ENCODE measurements around the gene TPPP2. TPM values are rescaled to one million over a fixed set of nuclear protein-coding genes. Genes with fewer than 3 reads are reported as not detected.

Gene TPPP2
- polyA plus RNA-seq, 1 donor from 2014 or later = not detected

DNA sequence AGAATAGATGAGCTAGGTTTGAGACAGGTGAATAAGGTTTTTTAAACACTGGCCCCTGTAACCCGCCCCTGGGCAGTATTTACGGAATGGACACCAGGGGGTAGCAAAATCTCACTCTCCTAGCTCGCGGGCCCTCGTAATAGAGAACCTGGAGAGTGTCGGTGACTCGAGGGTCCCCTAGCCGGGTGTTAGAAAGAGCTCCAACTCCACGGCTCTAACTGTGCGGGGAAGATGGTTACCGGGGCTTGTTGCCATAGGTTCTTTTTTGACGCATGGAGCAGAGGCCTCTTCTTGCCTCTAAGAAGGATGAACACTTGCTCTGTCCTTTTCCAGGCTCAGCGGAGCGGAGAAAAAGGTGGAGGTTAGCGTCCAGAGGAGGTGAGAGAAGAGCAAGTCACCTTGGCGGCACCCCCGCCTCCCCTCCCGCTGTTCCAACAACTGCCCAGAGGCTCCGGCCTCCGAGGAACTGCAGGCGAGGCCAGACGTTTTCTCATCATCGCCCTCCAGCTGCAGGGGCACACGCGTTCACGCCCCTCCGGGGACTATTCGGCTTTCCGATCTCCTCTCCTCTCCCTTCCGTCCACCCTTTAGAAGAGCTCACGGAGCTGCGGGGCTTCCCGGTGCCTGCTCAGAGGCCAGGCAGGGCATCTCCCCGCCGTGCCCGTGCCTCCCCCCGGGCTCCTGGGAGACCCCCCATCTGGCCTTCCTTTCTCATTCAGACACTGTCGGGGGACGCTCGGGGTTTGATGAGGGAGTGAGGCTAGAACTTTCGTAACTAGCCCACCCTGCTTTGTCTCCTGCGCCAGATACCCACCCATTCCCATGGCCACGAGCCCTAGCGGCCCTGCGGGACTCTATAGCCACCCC lies 38.7 kb downstream of the TPPP2 start:
- Histone ChIP-seq H3K27ac (ENCODE audit: low read length) (peak overlapping the region; percentile 88), H3K4me3 (ENCODE audit: low read length) (peak overlapping the region; percentile 78), H3K36me3 (ENCODE audit: insufficient read depth, low read length) (no peaks in the 10 kb centered on the region), H3K79me2 (replicated peaks; ENCODE audit: insufficient read depth, low read length) (peaks cover 7% of the 10 kb centered on the region), H3K9me3 (ENCODE audit: low read length) (no peaks in the 10 kb centered on the region), H3K9me2 (ENCODE audit: insufficient read depth, low read length) (no peaks in the 10 kb centered on the region), H4K20me1 (ENCODE audit: insufficient read depth) (no peaks in the 10 kb centered on the region), H3K9ac (ENCODE audit: low read length) (peak overlapping the region; percentile 92), H2AFZ (ENCODE audit: low read depth, low read length) (peak overlapping the region; percentile 88), H3K27me3 (ENCODE audit: insufficient read depth, low read depth, low read length) (no peaks in the 10 kb centered on the region), H3F3A (ENCODE audit: insufficient read depth, low read length, poor library complexity, severe bottlenecking) (peaks cover 4% of the 10 kb centered on the region), H3K4me2 (ENCODE audit: low read length) (peak overlapping the region; percentile 86)
- no peak for TF ChIP-seq EP300 (conservative IDR thresholded peaks at IDR 0.05; ENCODE audit: poor library complexity, severe bottlenecking)
- no peak for TF ChIP-seq EZH2 (IDR thresholded peaks at IDR 0.05; ENCODE audit: borderline replicate concordance, insufficient read depth, low read length, poor library complexity, severe bottlenecking)
- peak; percentile 86 for TF ChIP-seq SMC3 (conservative IDR thresholded peaks at IDR 0.05; ENCODE audit: poor library complexity)
- TF ChIP-seq, protein P1, sequence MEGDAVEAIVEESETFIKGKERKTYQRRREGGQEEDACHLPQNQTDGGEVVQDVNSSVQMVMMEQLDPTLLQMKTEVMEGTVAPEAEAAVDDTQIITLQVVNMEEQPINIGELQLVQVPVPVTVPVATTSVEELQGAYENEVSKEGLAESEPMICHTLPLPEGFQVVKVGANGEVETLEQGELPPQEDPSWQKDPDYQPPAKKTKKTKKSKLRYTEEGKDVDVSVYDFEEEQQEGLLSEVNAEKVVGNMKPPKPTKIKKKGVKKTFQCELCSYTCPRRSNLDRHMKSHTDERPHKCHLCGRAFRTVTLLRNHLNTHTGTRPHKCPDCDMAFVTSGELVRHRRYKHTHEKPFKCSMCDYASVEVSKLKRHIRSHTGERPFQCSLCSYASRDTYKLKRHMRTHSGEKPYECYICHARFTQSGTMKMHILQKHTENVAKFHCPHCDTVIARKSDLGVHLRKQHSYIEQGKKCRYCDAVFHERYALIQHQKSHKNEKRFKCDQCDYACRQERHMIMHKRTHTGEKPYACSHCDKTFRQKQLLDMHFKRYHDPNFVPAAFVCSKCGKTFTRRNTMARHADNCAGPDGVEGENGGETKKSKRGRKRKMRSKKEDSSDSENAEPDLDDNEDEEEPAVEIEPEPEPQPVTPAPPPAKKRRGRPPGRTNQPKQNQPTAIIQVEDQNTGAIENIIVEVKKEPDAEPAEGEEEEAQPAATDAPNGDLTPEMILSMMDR (IDR thresholded peaks at IDR 0.05; ENCODE audit: poor library complexity, severe bottlenecking) = peak; percentile 73
- TF ChIP-seq RAD21 (conservative IDR thresholded peaks at IDR 0.05) = peak; percentile 82
- TF ChIP-seq POLR2AphosphoS5 (IDR thresholded peaks at IDR 0.05) = no peak
- TF ChIP-seq MXI1 (conservative IDR thresholded peaks at IDR 0.05; ENCODE audit: poor library complexity, severe bottlenecking) = peak; percentile 5
- TF ChIP-seq, protein P2, sequence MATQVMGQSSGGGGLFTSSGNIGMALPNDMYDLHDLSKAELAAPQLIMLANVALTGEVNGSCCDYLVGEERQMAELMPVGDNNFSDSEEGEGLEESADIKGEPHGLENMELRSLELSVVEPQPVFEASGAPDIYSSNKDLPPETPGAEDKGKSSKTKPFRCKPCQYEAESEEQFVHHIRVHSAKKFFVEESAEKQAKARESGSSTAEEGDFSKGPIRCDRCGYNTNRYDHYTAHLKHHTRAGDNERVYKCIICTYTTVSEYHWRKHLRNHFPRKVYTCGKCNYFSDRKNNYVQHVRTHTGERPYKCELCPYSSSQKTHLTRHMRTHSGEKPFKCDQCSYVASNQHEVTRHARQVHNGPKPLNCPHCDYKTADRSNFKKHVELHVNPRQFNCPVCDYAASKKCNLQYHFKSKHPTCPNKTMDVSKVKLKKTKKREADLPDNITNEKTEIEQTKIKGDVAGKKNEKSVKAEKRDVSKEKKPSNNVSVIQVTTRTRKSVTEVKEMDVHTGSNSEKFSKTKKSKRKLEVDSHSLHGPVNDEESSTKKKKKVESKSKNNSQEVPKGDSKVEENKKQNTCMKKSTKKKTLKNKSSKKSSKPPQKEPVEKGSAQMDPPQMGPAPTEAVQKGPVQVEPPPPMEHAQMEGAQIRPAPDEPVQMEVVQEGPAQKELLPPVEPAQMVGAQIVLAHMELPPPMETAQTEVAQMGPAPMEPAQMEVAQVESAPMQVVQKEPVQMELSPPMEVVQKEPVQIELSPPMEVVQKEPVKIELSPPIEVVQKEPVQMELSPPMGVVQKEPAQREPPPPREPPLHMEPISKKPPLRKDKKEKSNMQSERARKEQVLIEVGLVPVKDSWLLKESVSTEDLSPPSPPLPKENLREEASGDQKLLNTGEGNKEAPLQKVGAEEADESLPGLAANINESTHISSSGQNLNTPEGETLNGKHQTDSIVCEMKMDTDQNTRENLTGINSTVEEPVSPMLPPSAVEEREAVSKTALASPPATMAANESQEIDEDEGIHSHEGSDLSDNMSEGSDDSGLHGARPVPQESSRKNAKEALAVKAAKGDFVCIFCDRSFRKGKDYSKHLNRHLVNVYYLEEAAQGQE (IDR thresholded peaks at IDR 0.05; ENCODE audit: borderline replicate concordance) = no peak
- no peak for TF ChIP-seq TAF1 (IDR thresholded peaks at IDR 0.05; ENCODE audit: low read depth)

DNA sequence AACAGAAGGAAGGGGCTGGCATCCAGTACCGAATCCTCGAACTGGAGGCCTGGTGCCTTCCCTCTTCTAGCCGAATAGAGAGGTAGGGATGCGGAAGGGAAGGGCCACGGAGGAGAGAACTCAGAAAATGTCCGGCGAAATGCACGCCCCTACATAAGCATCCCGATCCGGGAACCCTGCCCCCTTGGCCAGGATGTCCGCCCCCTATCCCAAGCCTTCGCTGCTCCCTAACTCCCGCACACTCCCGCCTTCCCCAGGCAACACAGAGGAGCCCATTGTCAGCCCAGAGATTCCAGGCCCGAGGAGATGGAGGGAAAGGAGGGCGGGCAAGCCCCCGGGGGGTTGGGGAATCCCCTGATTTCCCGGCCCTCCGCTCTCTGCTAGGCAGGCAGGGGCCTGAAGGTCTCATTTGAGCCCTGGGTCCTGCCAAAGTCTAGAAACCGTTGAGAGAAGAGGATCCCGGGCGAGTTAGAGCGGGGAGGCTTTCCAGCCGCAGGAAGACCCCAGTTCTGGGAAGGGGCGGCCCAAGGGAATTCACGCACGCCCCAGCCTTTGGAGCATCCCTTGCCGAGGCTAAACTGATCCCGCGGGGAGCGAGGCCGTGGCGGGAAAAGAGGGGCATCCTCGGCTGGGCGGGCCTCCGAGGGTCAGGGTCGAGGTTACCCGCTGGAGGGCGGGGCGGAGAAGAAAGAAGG lies 39.5 kb downstream of the TPPP2 start:
- no peaks in the 10 kb centered on the region for H4K20me1 ChIP-seq (ENCODE audit: insufficient read depth)
- peaks cover 7% of the 10 kb centered on the region for H3K79me2 ChIP-seq (replicated peaks; ENCODE audit: insufficient read depth, low read length)
- no peaks in the 10 kb centered on the region for H3K9me2 ChIP-seq (ENCODE audit: insufficient read depth, low read length)
- H3K4me2 ChIP-seq (ENCODE audit: low read length) = peak overlapping the region; percentile 86
- peak overlapping the region; percentile 92 for H3K9ac ChIP-seq (ENCODE audit: low read length)
- H3K36me3 ChIP-seq (ENCODE audit: insufficient read depth, low read length) = no peaks in the 10 kb centered on the region
- H2AFZ ChIP-seq (ENCODE audit: low read depth, low read length) = peak overlapping the region; percentile 88
- peak overlapping the region; percentile 78 for H3K4me3 ChIP-seq (ENCODE audit: low read length)
- no peak for TF ChIP-seq EP300 (conservative IDR thresholded peaks at IDR 0.05; ENCODE audit: poor library complexity, severe bottlenecking)
- TF ChIP-seq MXI1 (conservative IDR thresholded peaks at IDR 0.05; ENCODE audit: poor library complexity, severe bottlenecking) = no peak
- TF ChIP-seq, protein P2 (IDR thresholded peaks at IDR 0.05; ENCODE audit: borderline replicate concordance) = peak; percentile 54
- TF ChIP-seq RAD21 (conservative IDR thresholded peaks at IDR 0.05) = no peak
- H3K27me3 ChIP-seq (ENCODE audit: insufficient read depth, low read depth, low read length) = no peaks in the 10 kb centered on the region
- peaks cover 4% of the 10 kb centered on the region for H3F3A ChIP-seq (ENCODE audit: insufficient read depth, low read length, poor library complexity, severe bottlenecking)
- peak overlapping the region; percentile 88 for H3K27ac ChIP-seq (ENCODE audit: low read length)
- H3K9me3 ChIP-seq (ENCODE audit: low read length) = no peaks in the 10 kb centered on the region

Measured in neural cell (in vitro differentiated cells).